GM19438 (cell line): Measurements from ENCODE around the gene PTGIS.

ENCODE experiments used
- ATAC-seq: cut with Tn5 transposase; IDR thresholded peaks from one replicate; pipeline ENCODE4 v1.9.1; 2021; ENCODE audit warnings: low read depth; ENCODE audit not compliant: unreplicated experiment

Gene PTGIS

DNA sequence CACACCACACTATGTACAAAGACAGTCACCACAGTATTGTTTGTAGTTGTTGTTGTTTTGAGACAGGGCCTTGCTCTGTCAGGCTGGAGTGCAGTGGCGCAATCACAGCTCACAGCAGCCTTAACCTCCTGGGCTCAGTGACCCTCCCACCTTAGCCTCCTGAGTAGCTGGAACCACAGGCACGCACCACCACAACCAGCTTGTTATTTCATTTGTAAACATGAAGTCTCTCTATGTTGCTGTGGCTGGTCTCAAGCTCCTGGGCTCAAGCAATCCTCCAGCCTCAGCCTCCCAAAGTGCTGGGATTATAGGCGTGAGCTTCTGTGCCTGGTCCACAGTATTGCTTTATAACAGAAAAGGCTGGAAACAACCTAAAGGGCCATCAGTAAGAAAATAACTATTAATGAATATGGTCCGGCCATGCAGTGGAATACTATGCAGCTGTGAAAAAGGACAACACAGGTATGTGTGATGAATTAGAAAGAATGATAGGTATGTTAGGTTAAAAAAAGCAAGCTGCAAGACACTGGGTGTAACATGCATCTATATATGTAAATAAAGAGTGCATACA is 30.0 kb upstream of the PTGIS start:
- ATAC-seq = no peak

DNA sequence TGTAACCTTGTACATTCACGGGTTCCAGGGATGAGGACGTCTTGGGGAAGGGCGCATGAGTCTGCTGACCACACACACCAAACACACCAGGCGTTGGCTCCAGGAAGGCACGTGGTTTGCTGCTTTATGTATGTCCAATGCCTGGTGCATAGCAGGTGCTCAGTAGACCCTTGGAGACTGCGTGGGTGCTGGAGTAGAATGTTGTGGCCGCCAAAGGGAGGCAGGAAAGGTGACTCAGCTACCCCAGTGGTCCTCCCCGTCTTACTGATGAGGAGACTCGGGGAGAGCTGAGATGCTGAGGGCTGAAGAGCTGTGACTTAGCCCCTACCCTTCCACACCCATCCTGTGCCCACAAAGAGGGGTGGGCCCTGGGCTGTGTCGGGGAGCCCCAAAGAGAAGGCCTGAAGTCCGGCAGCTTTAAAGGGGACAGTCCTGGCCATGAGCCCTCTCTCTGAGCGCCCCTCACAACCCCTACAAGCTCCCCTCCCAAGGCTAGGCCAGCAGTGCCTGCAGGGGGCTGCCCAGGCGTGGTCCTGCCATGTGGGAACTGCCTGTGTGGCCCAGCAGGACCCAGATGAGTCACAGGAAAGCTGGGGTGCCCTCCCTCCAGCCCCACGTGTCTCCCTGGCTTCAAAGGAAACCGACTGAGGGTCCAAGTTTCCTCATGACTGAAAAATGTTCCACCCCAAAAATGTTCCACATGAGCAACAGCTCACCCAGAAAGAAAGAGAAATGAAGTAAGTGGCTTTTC is 28.0 kb upstream of the PTGIS start:
- ATAC-seq = no peak

DNA sequence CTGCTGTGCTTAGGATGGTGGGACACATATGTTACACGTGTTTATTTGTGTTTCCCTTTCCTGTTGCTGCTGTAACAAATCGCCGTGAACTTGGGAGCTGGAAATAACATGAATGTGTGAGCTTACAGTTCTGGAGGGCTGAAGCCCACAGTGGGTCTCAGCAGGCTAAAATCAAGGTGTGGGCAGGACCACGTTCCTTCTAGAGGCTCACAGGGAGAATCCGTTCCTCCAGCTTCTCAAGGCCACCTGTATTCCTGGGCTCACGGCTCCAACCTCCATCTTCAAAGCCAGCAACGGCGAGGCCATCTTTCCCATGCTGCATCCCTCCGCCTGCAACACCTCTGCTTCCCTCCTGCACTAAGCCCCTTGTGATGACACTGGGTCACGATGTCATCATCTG is 27.4 kb upstream of the PTGIS start:
- no peak for ATAC-seq

DNA sequence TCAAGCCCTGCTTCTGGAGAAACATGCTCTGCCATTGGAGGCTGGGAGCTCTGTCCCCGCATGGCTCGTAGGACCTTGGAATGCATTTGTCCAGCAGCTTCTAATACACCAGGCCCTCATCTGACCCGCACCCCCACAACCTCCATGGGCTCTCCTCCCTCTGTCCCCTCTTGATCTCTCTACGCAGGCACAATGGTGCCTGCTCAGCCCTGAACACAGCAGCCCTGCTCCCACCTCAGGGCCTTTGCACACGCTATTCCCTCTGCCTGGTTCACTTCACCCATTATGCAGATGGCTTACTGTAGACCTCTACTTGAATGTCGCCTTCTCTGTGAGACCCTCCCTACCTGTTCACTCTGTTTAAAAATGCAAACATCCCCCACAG is 27.0 kb upstream of the PTGIS start:
- no peak for ATAC-seq

DNA sequence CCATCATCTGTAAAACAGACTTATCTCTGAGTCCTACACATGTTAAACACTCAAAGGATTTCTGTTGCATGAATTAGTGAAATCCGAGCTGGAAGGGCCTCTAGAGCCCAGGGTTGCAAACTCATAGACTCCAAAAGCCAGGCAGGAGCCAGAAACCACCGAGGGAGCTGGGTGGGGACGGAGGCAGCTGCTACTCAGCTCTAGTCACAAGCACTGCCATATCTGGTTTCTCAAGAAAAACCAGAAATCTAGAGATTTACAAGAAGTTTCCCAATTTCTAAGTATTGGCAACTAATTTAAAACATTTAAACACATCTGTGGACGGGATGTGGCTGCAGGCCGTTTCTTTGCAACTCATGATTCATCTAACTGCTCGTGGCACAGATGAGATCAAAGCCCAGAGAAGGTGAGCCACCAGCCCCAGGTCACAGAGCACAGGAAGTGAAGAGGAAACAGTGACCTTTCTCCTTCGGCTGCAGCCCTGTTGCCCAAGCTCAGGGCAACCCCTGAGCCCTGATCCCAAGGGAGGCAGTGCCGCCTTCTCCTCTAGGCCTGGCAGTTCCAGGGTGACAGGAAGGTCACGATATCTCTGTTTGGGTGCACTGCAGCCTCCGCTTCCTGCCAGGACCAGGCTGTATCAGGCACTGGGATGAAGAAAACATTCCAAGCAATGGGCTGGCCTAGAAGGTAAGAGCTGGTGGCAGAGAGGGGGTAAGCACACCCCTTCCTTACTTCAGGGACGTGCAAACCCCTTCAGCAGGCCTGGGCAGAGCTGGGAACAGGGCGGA is 26.4 kb upstream of the PTGIS start:
- no peak for ATAC-seq

DNA sequence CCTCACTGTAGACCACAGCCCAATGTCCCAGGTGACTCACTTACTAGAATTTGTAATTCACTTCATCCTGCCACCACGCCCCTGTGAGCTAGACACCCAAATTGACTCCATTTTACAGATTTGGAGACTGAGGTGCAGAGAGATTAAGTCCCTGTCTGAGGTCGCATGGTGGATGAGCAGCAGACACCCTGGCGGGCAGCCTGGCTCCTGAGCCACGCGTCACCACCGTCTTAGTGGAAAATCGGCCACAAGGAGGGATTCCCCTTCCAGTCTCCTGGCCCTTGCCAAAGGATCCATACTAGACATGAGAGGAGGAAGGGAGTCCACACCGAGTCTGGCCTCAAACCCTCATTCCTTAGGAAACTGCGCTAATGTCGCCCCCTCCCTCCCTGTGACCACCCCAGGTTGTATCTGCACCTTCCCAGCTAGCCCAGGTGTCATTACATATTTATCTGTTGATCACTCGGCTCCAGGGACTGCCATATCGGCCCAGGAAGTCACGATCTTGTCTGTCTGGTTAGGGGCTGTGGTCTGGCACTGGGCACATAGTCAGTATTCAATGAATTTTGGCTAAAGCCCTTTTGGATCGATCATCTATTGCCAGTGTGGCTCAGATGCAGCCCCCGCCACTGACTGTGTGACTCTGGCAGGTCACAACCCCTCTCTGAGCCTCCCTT is 25.7 kb upstream of the PTGIS start:
- no peak for ATAC-seq

DNA sequence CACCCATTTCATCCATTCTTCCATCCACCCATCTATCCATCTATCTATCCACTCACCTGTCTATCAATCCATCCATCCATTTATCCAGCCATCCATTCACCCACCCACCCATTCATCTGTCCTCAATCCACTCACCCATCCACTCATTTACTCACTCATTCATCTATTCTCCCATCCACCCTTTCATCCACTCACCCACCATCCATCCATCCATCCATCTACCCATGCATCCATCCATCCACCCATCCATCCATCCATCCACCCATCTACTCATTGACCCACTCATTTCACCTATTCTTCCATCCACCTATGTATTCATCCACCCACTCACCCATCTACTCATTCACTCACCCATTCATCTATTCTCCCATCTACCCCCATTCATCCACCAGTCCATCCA is 24.2 kb upstream of the PTGIS start:
- ATAC-seq = no peak

DNA sequence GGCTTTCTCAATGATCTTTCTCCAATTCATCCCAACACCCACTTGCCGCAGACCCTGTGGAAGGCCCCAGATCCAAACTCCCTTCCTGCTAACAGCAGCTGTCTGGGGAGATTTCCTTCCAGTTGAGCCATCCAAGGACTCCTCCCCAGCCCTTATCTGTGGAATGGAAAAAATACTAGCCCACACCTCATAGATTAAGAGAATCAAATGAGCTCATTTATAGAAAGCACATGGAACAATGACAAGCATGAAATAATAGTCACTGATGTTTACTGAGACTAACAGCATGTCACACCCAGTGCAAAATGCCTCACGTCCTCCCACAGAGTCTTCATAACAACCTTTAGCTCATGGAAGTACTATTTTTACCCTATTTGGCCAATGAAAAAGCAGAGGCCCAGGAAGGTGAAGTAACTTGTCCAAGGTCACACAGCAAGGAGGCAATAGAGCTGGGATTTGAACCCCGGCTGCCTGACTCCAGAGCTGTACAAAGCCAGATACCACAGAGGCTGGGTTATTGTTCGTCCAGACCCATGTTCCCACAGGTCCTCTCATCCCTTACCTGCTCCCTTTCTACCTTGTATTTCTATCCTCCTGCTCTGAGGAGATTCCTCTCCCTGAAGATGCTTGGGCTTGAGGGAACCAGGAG is 23.4 kb upstream of the PTGIS start:
- no peak for ATAC-seq

DNA sequence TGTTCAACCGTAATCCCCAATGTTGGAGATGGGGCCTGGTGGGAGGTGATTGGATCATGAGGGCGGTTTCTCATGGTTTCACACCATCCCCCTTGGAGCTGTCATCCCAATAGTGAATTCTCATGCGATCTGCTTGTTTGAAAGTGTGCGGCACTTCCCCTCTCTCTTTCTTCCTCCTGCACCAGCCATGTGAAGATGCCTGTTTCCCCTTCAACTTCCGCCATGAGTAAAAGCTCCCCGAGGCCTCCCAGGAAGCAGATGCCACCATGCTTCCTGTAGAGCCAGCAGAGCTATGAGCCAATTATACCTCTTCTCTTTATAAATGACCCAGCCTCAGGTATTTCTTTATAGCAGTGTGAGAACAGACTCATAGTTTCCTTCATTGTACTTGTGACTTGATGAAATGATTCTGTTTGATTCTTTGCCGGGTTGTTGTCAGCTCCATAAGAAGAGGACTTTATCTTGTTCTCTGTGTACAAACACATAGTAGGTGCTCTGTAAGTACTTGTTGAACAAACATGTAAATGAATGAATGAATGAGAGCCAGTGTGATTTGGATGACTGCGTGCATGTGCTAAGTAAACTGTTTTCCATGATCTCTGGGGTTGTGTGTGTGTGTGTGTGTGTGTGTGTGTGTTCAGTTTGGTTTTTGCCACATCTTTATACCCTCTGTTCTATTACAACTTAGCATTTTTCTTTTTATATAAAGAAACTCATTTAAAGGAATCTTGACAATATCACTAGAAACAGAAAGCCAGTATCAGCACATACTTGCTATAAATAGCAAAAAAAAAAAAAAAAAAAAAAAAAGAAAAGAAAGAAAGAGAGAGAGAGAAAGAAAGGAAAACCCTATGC is 22.5 kb upstream of the PTGIS start:
- ATAC-seq = no peak

DNA sequence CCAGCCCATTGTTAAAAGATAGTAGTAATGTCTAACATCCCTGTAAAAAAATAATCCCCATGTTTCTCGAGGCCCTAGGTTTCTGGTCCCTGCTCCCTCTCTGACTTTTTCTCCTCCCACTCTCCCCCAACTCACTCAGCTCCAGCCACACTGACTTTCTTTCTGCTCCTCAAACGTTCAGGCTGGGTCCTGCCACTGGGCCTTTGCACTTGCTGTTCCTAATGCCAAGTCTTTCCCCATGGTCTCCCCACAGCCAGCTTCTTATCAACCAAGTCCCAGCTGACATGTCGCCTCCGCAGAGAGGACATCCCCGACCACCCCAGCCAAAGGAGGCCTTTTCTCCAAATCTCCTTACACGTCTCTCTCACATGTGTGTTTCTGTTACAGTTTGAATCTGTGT is 21.8 kb upstream of the PTGIS start:
- no peak for ATAC-seq

DNA sequence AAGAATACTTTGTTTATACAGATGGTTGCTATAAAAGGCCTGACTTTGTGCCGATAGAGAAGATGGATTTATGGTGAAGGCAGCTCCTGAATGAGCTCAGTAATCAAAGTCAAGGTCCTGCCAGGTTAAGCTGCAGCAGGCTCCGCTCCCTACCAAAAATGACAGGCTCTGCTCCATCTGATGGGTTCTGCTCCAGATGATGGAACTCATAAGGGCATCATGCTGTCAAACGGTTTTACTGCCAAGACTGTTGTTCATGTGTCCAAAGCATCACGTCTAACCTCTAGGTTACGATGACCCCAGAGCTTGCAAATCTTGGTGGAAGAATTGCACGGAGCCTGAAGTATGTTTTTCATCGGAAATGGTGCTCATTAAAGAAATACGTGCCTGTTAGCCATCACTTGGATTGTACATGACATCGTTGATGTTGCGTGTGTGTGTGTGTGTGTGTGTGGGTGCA is 19.2 kb upstream of the PTGIS start:
- ATAC-seq = no peak

DNA sequence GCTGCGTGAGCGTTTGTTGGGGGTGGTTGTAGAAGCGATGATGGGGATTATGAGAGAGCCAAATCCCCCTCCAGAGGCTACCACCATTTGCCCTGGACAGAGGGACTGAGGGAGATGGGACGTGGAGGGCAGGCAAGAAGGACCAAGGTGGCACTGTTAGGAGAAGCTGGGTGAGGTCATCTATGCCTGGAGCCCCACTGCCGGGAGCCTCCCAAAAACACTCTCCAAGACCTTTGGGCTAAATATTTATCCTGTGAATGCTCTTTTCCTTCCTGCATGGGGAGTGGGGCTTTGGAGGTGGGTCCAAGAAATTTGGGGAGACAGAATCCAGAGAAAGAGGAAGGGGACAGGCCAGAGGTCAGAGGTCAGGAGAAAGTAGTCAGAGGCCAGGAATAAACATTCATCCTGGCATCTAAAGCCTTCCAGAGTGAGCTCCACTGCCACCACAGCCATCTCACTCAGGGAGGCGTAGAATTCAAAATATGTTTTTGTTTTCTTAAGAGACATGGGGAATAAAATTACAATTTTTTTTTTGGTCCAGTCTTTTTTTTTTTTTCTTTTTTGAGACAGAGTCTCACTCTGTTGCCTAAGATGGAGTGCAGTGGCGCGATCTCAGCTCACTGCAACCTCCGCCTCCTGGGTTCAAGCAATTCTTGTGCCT is 17.8 kb upstream of the PTGIS start:
- ATAC-seq = no peak

DNA sequence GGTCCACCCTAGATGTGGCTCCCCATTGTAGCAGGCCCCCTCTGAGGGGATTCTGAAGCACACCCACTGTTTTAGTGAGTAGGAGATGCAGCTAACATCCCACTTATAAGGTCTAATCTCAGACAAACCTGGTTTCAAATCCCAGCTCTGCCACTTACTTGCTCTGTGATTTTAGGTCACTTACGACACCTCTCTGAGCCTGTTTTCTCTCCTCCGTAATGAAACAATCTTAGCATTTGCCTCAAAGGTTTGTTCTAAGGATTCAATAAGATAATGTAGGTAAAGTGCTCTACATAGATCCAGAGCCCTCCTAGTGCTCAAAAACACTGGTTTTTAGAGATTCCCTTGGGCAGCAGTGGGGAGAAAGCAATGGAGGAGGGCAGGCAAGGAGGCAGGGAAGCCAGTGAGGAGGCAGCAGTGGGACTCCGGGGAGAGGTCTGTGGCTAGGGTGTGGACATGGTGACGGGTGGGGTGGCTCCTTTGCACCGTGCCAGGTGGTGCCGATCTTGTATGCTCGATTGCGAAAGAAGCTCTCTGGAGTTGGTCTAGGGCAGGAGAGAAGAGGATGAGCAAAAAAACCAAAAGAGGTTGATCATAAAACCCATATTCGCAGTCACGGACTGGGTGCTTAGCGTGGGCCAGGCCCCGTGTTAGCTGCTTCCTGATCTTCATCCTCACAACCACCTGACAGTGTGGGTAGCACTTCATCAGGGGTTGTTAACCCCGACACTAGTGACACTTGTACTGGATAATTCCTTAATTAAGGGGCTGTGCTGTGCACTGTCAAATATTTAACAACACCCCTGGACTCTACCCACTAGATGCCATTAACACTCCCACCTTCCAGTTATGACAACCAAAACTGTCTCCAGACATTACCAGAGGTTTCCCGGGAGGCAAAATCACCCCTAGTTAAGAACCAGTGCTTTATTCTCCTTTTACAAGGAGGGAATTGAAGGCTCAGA is 16.8 kb upstream of the PTGIS start:
- no peak for ATAC-seq

DNA sequence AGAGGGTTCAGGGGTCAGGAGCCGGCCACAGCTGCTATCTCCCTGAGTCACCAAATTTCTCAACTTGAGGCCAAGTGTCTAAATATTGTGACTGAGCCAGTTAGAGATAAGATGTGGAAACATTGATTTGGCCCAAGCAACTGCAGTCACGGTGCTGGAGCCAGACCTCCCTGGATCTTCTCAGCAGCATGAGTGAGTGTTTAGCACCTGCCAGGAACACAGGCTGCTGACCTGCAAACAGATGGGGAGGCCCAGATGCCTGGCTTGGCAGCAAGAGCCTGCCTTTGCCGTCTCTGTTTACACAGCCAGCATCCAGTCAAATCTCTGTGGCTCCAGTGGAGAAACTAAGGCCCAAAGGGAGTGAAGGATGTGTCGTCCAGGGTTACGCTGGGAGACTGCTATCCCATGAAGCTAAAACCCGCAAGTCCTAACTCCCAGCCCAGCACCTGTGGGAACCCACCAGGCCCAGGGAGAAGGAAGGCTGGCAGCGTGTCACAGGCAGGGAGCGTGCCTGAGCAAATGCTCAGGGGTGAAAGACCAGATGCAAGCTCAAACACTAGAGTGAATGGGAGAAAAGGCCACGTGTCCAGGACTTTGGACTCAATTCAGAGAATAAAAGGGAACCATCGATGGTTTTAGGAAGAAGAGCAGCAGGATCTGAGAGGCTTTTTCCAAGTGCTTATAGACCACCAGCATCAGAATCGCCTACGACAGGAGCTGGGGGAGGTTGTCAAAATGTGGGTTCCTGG is 15.9 kb upstream of the PTGIS start:
- ATAC-seq = no peak

DNA sequence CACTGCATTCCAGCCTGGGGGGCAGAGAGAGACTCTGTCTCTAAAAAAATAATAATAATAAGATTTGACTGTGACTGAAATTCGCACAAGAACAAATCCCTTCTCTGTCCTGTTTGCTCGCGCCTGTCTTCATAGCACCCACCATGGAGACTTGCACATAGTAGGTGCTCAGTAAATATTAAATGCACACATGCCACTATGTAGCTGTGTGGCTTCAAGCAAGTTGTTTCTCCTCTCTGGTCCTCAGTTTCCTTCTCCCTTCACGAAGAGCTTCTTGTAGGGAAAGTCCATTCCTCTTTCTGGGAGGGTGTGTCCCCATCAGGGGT is 15.4 kb upstream of the PTGIS start:
- ATAC-seq = no peak

DNA sequence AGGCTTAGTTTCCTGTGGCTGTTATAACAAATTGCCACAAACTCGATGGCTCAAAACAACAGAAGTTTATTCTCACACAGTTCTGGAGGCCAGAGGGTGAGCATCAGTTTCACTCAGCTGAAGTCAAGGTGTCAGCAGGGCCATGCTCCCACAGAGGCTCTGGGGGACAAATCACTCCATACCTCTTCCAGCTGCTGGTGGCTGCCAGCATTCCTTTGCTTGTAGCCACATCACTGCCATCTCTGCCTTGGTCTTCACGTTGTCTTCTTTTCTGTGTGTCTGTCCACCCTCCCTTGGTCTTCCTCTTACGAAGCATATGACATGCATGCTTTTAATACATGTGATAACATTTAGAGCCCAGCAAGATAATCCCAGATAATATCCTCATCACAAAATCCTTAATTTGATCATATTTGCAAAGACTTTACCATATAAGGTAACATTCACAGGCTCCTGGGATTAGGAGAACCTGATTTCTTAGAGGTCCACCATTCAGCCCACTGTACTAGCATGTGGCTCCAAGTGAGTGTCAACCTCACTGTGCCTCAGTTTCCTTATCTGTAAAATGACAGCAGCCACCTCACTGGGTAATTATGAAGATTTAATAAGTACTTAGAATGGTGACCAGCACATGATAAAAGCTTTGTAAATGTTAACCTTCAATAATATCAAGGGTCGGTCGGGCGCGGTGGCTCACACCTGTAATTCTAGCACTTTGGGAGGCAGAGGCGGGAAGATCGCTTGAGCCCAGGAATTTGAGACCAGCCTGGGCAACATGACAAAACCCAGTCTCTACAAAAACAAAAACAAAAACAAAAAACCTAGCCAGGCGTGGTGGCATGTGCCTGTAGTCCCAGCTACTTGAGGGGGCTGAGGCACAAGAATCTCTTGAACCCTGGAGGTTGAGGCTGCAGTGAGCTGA is 14.7 kb upstream of the PTGIS start:
- no peak for ATAC-seq

DNA sequence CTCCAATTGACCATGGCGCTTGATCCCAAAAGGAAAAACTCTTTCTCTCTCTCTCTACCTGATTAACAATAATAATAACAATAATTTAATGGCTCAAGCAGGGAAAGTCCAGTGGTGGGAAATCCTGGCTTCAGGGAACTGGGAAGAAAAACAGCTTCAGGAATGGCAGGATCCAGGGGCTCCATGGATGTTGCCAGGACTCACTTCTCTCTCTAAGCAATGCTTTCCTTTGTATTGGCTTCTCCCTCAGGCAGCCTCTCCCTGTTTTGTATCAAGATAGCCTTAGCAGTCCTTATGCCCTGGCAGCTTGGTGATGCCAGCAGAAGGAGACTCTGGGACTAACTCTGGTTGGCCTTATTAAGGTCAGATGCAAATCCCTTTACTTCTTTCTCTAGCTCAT is 13.5 kb upstream of the PTGIS start:
- ATAC-seq = no peak
